SIG-M5 treated with dmso at 0.1 percent for 504 hours (cell line): ENCODE measurements around the gene SYPL2.

Experiments used
- DNase-seq: peaks from one replicate; lab custom pipeline; 2025; ENCODE audit not compliant: unreplicated experiment; lab: John Stamatoyannopoulos, UW

Gene SYPL2

DNA sequence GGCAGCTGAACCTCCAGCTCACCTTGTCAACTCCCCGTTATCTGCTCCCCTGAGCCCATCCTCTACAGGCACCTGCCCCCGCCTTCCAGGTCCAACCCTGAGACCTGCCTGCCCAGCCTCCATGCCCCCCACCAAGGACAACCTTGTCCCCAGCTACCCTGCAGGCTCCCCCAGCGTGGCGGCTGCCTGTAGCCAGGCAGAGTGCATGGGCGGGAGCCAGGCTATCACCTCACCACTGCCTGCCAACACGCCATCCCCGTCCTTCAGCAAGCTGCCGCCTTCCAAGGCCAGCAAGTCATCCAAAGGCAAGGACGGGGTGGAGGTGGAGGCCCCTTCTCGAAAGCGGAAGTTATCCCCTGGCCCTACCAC is 24.6 kb downstream of the SYPL2 start:
- no peak for DNase-seq

GRCh38 chr1:109491372-109491771 is 25.0 kb downstream of the SYPL2 start:
- no peak for DNase-seq

DNA sequence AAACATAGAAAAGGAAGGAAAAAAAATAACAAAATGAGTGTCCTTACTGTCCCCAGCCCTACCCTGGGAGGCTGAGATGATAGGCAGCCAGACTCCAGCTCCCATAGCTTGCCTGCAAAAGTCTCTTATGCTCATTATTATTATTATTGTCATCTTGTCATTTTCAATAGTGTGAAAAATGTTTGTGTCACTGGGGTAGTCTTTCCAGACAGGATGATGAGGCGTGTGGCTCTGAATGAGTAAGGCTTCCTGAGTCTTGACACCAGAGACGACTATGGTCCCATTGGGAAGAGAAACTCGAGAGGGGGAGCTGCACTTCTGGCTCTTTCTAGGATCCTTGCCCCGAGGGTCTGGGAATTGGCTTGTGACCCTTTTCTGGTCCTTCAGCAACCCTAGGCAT is 26.4 kb downstream of the SYPL2 start:
- DNase-seq: no peak

GRCh38 chr1:109493227-109493626 is 26.9 kb downstream of the SYPL2 start:
- no peak for DNase-seq

- peak; percentile 77 for DNase-seq
Observed at GRCh38 chr1:109493805-109494539, 27.6 kb downstream of the SYPL2 start, which contains the start of gene CYB561D1. Gene CYB561D1, plus strand, starts transcription at chr1:109494094. Its CDS starts 46 bp downstream, at chr1:109494140.

DNA sequence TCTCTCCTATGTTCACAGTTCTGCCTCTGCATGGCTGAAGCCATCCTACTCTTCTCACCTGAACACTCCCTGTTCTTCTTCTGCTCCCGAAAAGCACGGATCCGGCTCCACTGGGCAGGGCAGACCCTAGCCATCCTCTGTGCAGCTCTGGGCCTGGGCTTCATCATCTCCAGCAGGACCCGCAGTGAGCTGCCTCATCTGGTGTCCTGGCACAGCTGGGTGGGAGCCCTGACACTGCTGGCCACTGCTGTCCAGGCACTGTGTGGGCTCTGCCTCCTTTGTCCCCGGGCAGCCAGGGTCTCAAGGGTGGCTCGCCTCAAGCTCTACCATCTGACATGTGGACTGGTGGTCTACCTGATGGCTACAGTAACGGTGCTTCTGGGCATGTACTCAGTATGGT is 29.4 kb downstream of the SYPL2 start:
- no peak for DNase-seq

DNA sequence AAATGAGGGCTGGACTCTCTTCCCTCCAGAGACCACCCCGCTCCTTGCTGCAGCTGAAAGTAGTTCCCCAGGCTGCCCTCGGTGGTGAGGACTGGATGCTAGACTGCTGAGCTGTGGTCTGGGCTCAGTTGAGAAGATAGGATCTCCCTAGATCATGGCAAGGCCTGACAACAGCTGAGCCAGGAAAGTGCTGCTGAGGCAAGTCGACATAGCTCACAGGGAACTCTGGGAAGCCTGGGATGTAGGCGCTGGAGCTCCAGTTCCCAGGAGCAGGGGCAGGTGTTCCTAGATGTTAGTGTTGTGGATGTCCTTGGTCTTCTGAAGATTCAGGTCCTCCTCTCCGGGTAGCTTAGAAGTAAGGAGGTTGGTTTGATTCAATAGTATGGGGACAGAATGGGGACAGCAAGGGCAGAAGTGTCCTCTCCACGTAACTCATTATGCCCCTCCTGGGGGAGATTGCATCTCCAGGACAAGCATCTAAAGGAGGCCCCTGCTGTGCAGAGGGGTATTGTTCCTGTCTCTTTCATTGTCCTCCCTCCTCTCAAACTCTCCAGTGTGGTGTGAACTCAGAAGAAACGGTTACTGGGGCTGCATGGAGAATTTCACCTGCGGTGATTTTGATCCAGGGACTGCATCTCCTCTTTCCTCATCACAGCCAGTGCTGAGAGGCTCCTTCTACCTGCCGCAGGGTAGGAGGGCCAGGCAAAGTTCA is 31.3 kb downstream of the SYPL2 start:
- DNase-seq: no peak

DNA sequence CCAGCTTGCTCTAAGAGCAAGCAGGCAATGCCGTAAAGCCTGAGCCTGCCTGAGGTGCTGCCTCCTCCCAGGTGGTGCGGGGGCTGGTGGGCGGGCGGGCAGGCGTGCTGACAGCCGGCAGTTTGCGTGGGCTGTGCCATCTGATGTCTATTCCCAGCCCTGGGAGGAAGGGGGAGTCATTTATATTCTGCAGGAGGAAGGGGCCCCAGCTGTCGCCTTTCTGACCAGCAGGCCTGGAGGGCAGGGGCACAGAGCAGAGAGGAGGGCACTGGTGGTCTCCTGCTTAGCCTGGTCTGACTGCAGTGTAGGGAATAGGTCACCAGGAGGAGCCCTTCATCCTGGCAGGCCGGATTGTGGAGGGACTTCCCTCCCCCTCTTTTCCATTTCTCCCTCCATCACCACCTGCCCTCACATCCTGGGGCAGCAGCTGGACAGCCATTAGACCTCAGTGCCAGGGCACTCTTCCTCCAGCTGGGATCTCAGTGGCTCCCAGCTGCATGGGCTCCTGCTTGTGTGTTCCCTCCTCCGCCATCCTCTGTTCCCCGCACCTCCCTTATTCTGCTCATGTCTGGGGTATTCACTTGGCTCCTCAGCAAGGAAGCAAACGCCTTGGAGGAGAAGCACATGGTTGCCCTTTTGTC is 31.9 kb downstream of the SYPL2 start:
- no peak for DNase-seq

- no peak for DNase-seq
Observed at GRCh38 chr1:109499081-109499480, 32.7 kb downstream of the SYPL2 start.

GRCh38 chr1:109499661-109500536 is 33.6 kb downstream of the SYPL2 start:
- peak; percentile 62 for DNase-seq

DNA sequence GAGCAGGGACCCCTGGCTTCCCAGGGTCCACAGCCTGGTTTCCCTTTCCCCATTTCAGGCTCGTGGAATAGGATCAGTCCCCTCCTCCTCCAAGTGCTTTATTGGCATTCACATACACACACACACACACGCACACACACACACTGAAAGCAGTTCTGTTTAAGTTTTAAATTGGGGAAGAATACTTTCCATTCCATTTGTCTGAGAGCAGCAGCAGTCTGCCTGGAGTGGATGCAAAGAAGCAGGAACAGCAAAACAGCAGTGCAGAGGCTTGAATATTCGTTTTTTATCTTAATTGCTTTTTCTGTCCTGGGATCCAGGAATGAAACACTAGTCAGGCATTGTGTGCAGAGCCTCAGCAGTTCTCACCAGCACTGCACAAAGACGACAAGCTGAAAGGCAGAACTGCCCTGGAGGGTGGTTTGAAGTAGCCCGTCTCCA is 34.6 kb downstream of the SYPL2 start:
- no peak for DNase-seq

DNA sequence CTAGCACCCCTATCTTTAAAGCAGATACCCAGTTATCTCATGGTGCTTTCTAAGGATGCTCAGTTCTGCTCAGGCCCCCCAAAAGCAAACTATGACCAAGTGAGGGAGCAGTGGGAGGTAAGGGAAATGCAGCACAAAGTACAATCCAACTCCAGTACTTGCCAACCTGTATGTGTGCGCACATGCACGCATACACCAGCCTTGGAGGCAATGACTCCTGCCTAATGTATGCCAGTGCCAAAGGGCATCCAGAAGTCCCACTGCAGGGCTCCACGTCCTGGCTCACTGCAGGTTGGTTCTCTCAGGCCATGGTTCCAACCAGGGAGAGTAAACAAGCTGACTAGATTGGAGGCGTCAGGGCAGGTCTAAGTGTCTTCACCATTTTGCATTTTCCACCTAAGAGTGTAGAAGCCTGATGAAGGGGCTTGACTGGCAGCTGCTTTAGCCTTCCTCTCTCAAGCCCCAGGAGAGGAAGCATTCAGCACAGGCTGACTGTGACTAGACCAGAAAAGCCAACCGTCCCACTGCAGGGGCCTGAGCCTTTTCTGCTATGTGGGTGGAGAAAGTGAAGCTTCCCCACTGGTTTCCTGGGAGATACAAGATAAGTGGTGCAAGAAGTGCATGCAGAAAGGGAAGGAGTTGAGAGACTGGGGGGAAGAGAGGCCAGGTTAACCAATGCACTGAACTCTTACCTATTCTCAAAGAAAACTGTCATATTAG is 35.5 kb downstream of the SYPL2 start:
- DNase-seq: no peak

GRCh38 chr1:109502364-109502851 is 36.1 kb downstream of the SYPL2 start:
- no peak for DNase-seq

- no peak for DNase-seq
Observed at GRCh38 chr1:109503935-109504334, 37.6 kb downstream of the SYPL2 start.

- DNase-seq: no peak
Observed at GRCh38 chr1:109504974-109505373, 38.6 kb downstream of the SYPL2 start.

GRCh38 chr1:109508001-109508872 is 41.9 kb downstream of the SYPL2 start:
- no peak for DNase-seq

- DNase-seq: no peak
Observed at GRCh38 chr1:109508873-109509175, 42.5 kb downstream of the SYPL2 start.

DNA sequence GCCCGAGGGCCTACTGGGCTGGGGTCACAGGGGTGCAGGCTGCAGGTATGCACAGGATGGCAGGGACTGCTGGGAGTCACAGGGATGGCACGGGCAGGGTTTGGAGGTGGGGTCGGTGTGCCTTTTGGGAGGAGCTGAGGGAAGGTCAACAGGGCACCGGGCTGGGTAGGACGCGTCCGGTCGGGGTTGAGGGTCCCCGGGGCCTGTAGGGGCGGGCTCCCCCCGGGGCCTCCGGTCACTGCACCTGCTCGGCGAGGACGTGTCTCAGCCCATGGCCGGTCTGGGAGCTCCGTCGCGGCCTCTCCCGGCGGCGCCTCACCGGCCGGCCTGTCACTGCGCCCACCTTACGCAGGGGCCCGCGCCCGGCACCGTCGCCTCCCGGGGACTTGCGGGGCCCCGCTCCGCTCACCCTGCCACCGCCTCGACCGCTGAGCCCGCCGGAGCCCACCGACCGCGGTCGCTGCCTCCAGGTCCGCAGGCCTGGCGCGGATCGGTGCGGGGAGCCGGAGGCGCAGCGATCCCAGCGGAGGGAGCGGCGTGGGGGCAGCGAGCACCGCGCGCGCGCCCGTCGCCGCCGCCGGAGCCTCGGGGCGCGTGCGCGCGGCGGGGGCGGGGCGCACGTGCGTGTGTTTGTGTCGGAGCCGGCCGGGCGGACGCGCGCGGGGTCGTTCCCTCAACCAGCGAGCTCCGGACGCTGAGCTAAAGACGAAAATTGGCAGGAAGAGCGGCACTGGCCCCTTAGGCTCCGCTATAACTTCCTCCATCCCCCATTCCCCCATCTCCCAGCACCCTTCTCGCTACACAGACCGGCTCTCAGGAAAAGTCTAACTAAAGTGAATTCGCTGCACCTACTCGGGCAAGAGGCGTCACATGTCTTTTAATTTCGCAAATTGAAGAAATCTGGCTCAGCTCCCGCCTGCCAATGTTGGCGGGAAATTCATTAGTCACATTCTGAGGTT is 43.1 kb downstream of the SYPL2 start, which contains the start of gene AMIGO1:
AMIGO1 (minus strand) TSS at position 552 of the 959 bp plus-strand sequence. CDS start 815 bp downstream, outside the sequence.
- DNase-seq: peak; percentile 39
